GM19455 (cell line): ENCODE results near the gene SVOP.

Source experiments
- ATAC-seq: cut with Tn5 transposase; IDR thresholded peaks from one replicate; pipeline ENCODE4 v1.9.1; 2021; ENCODE audit not compliant: unreplicated experiment

Gene SVOP

DNA sequence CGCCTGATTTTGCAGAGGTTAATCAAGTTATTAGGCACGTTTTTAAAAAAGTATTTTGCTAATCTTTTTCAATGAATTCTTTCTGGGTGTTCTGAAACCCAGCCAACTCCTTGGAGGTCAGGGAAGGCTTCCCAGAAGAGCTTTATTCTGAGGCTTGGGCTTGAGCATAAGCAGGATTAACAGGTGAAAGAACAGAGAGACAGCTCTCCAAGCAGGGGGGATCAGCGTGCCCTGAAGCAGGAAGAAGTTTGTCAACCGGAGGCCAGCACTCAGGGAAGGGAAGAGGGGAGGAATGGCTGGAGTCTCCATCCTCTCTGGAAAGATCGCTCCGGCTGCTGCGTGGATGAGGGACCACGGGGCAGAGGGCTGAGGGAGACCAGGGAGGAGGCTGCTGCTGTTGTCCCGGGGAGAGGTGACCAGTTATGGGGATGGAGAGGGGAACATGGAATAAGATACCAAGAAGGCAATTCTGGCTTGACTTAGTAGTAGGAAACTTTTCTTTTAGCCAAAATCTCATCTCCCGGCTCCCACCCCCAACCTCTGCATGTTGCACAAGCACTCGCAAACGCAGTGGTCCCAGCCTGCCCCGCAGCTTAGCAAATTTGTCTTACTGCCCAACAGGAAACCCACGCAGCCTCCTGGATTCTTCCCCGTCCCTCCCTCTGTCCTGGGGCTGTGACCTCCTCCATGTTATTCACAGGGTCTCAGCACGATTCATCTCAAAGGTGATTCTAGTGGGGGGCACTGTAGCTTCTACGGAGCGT, 162.4 kb downstream of the SVOP start:
- no peak for ATAC-seq
